CD4-positive, alpha-beta T cell treated with Interleukin-4 for 1 hour (primary cell): ENCODE data around the gene PLEKHN1.
"Not testable (repeated sequence)": the region's sequence is repeated elsewhere in the genome, so short reads cannot be mapped to it uniquely, and the experiment has no call there.

ENCODE experiments used
- DNase-seq, 2 donors: peaks; one replicate each; pipeline ENCODE4 v3.0.0-alpha.2; 2020 to 2022

PLEKHN1 gene

GRCh38 chr1:1013105-1013921 lies 47.0 kb downstream of the PLEKHN1 start, which contains the start of gene ISG15:
Gene ISG15 (plus strand): TSS chr1:1013497. CDS start chr1:1013574, 77 bp downstream.
- DNase-seq: peak; percentile 90

GRCh38 chr1:1013922-1014648 lies 47.8 kb downstream of the PLEKHN1 start:
- DNase-seq: peak in 1 of 2 donors; percentile 43

- no peak for DNase-seq
Measured at GRCh38 chr1:1014799-1015681, 48.8 kb downstream of the PLEKHN1 start.

GRCh38 chr1:1017397-1018320 lies 51.4 kb downstream of the PLEKHN1 start:
- not testable (repeated sequence) for DNase-seq

GRCh38 chr1:1018321-1018685 lies 52.0 kb downstream of the PLEKHN1 start:
- not testable (repeated sequence) for DNase-seq

GRCh38 chr1:1019122-1019999 lies 53.1 kb downstream of the PLEKHN1 start:
- DNase-seq: peak; percentile 76 to 78

- no peak for DNase-seq
Measured at GRCh38 chr1:1020000-1020404, 53.7 kb downstream of the PLEKHN1 start, which contains the start of gene AGRN. Gene AGRN (plus strand): TSS chr1:1020120. CDS start chr1:1020173, 53 bp downstream.

- no peak for DNase-seq
Measured at GRCh38 chr1:1020415-1021009, 54.2 kb downstream of the PLEKHN1 start.

GRCh38 chr1:1021010-1021919 lies 55.0 kb downstream of the PLEKHN1 start:
- no peak for DNase-seq

- no peak for DNase-seq
Measured at GRCh38 chr1:1021920-1022259, 55.6 kb downstream of the PLEKHN1 start.

- no peak for DNase-seq
Measured at GRCh38 chr1:1022302-1023009, 56.2 kb downstream of the PLEKHN1 start.

GRCh38 chr1:1023700-1024099 lies 57.4 kb downstream of the PLEKHN1 start:
- no peak for DNase-seq

GRCh38 chr1:1024149-1024770 lies 58.0 kb downstream of the PLEKHN1 start:
- no peak for DNase-seq

- DNase-seq: no peak
Measured at GRCh38 chr1:1024771-1025699, 58.8 kb downstream of the PLEKHN1 start.
